T-helper 2 cell treated with Interferon-gamma antibody and Interleukin-4, amounts not matched to agents 100 ng/mL and 5 ng/mL, for 36 hours (primary cell): ENCODE measurements around the gene COLEC12. TPM values are rescaled to one million over a fixed set of nuclear protein-coding genes. Genes with fewer than 3 reads are reported as not detected.

Experiments
- intact Hi-C: fragments of 100-400 bp; cut with micrococcal nuclease; formaldehyde crosslinking; loops from one replicate; pipeline ENCODE4 v1.15.1; 2023
- total RNA-seq: library from RNA; stranded (reverse); gene quantifications from 2 replicates; pipeline ENCODE4 v1.2.3, GENCODE V29; 2022

COLEC12 gene
- total RNA-seq, 1 donor from 2014 or later, result not detected

DNA sequence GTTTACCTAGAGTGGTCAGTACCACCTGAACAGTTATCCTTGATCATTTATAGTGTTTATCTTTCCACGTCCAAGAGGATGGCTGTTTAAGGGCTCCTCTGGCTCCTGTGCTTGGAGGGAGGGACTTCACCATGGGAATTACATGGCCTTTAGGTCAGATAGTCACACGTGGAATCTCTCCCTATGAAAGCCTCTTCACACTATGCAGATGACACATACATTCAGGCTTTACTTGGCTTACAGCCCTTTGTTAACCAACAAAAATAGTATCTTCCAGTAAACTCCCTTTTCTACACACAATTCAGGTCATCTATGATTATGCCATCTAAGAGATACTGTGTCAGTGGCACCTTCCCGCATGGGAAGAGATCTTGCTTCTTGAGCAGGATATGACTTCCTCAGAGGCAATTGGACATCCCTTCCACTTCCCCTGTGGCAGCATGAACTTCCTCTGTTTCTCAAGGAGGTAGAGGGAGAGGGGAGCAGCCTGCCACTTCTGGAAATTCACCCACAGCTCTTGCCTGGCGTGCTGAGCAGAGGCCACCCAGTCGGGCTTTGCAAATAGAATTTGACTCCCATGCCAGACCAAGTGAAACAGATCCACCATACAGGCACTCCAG, 53.5 kb downstream of the COLEC12 start:
- intact Hi-C loops, result no loop called here

GRCh38 chr18:445055-445454, 55.4 kb downstream of the COLEC12 start:
- intact Hi-C loops, result no loop called here

- intact Hi-C loops, result no loop called here
These were observed 61.9 kb downstream of the COLEC12 start for GRCh38 chr18:438571-438970.

- intact Hi-C loops, result no loop called here
These were observed 64.6 kb downstream of the COLEC12 start for GRCh38 chr18:435940-436339.

GRCh38 chr18:434410-434809, 66.1 kb downstream of the COLEC12 start:
- intact Hi-C loops, result no loop called here

- intact Hi-C loops, result no loop called here
These were observed 66.5 kb downstream of the COLEC12 start for GRCh38 chr18:433960-434359.

DNA sequence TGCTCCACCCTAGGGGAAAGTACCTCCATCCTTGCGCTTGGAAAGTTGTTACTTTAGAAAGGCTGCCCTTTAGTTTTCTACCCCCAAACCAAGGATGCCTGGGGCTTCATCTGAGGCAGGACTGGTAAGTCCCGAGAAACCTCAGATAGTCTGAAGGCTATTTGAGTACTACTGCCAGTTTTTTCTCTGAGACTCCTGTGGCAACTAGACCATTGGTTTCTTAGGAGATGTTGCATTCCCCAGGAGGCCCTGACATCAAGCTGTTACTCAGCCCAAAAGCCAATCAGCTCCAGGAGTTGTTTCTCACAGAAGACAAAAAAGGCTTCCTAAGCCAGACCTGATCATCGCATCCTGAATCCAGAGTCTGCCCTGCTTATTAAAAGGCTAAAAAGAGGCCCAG, 67.2 kb downstream of the COLEC12 start:
- intact Hi-C loops, result no loop called here

DNA sequence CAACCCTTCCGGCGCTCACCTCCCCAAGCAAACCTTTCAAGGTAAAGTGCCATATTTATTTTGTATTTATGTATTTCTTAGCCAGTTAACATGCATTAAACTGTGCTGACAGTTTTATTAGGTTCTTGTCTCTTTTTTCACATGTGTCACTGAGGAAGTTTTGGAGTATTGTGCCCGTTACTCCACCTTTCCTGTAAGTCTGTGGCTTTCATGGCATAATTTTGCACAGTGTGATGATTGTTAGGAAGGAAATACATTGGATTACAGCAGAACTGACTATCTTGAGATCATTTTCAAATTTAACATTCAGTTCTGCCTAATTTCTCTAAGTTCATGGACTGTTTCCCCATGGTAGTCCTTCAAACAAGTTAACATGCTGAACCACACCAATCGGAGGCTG, 67.7 kb downstream of the COLEC12 start:
- intact Hi-C loops, result no loop called here

DNA sequence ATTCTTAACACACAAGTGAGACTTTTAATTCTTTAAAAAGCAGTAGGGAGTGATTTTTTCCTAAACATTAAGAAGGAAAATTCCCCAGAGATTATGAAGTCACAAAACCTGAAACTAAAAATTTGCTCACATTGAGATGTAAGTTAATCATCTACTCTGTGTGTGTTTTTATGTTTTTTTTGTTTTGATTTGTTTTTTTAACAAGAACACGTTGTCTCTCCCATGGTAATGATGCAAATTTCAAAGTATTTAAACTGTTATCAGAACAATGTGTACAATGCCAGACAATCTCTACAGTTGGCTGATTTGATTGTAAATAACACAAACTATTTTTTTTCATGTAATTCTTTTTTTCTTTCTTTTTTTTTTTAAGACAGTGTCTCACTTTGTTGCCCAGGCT, 71.5 kb downstream of the COLEC12 start:
- intact Hi-C loops, result no loop called here

DNA sequence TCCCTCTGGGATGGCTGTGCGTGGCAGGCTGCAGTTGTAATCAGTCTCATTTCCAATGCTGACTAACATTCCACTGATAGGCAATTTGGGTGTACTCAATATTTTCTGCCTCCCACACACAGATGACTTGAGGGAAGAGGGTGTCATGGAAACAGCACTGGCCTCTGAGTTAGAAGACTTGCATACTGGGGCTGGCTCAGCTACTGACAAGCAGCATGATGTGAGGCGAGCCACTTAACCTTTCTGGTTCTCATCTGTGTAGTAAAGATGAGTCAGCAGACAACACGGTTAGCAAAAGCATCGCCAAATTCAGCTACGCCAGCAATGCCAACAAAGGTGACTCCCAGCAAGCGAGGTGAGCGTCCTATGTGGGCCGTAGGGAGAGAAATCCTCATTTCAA, 73.5 kb downstream of the COLEC12 start:
- intact Hi-C loops, result no loop called here

DNA sequence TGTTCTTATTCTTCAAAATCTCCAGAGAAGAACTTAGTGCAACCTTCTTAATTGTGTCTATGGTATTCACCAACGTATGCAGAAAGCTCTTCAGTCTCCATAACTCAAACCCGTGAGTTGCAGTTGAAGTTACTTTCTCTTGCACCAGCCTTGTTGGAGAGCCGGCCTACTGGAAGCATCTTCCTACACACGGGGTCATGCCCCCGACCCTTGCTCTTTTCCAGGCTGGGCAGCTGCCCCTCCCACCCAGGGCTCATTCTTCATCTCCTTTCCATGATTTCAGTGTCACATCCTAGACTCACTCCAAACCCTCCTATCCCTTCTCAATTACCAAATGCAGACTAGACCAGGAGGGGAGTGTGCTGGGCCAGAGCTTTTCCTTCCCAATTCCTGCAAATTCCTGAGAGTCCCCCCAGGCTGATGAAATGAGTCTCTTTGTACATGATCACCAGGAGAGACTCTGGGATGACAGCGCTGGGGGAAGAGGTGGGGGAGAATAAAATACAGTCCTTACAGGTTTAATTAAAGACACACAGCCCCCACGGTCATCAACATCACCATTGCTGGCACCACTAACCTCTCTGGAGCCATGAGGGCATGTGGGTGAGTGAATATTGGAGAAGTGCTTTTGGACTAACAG, 75.3 kb downstream of the COLEC12 start:
- intact Hi-C loops, result no loop called here

- intact Hi-C loops, result no loop called here
These were observed 75.8 kb downstream of the COLEC12 start for GRCh38 chr18:424668-425067.

GRCh38 chr18:424071-424661, 76.3 kb downstream of the COLEC12 start:
- intact Hi-C loops, result no loop called here

DNA sequence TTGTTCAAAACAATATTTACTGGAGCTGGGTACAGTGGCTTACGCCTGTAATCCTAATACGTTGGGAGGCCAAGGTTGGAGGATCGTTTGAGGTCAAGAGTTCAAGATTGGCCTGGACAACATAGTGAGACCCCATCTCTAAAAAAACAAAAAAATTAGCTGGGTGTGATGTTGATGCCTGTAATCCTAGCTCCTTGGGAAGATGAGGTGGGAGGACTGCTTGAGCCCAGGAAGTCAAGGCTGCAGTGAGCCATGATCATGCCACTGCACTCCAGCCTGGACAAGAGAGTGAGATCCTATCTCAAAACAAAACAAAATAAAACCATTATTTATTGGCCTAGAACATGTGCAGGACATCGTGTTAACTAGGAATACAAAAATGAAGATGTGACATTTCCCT, 77.5 kb downstream of the COLEC12 start:
- intact Hi-C loops, result no loop called here

DNA sequence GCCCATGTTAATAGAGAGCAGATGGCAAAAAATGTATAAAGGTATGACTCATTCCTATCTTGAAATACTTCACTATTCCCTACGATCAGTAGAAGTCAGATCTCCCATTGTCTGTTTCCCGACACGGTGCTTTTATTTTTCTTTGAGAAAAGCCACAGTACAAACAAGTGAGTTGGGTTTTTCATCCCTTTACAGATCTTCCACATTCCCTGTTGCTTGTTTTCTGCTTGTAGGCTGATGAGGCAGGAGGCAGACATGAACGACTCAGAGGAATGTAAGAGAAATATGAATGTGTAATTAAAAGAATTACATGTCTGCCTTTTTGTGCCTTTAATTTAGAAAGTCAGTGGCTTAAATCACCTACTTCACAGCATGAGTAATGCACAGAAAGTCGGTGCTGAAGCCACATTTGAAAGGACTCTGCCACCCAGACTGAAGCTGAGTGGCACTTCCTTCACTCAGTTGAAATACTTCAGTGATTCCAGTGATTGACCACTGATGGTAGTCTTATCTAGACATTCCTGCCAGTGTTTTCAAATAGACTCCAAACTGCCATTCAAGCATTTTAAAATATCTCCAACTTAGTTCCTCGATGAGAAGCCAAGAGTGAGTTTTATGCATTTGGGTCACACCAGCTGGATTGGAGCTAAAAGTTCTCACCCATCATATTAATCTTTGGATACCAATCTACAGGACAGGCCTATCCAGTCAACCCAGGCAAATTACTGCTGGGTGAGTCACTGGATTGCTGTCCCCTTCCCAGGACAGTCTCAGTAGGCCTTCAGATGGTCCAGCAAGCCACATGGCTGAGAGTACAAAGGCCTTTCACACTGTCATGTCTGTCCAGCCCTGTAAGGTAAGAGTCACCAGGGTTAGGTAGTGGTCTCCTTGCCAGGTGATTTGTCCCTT, 79.0 kb downstream of the COLEC12 start:
- intact Hi-C loops, result no loop called here

GRCh38 chr18:420661-421246, 79.7 kb downstream of the COLEC12 start:
- intact Hi-C loops, result no loop called here

GRCh38 chr18:419541-420175, 80.8 kb downstream of the COLEC12 start:
- intact Hi-C loops, result no loop called here

DNA sequence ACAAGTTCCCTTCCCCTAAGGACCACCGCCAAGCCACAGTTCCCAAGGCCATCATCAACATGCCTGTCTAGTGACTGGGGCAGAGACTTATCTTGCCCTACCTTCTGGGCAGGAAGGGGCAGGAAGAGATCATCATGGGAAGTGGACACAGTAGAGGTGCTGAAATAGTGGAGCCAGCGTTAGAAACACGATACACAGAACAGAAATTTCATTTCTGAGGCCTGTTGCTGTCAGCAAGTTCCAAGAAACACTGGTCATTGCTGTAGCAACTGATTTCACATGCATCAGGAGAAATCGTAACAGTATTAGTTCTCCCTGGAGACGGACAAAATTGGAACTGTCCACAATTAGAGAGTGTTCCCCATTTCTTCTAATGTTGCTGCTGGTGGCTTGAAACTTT, 83.0 kb downstream of the COLEC12 start:
- intact Hi-C loops, result no loop called here

DNA sequence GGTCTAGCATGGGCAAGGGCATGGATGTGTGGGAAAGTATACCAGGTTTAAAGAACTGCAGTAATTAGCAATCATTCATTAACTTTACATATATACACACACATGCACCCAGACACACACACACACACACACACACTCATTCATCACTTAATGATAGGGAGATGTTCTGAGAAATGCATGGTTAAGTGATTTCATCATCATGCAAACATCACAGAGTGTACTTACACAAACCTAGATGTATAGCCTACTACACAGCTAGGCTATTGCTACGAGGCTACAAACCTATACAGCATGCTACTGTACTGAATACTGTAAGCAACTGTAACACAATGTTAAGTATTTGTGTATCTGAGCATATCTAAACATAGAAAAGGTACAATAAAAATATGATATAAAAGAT, 83.6 kb downstream of the COLEC12 start:
- intact Hi-C loops, result no loop called here

DNA sequence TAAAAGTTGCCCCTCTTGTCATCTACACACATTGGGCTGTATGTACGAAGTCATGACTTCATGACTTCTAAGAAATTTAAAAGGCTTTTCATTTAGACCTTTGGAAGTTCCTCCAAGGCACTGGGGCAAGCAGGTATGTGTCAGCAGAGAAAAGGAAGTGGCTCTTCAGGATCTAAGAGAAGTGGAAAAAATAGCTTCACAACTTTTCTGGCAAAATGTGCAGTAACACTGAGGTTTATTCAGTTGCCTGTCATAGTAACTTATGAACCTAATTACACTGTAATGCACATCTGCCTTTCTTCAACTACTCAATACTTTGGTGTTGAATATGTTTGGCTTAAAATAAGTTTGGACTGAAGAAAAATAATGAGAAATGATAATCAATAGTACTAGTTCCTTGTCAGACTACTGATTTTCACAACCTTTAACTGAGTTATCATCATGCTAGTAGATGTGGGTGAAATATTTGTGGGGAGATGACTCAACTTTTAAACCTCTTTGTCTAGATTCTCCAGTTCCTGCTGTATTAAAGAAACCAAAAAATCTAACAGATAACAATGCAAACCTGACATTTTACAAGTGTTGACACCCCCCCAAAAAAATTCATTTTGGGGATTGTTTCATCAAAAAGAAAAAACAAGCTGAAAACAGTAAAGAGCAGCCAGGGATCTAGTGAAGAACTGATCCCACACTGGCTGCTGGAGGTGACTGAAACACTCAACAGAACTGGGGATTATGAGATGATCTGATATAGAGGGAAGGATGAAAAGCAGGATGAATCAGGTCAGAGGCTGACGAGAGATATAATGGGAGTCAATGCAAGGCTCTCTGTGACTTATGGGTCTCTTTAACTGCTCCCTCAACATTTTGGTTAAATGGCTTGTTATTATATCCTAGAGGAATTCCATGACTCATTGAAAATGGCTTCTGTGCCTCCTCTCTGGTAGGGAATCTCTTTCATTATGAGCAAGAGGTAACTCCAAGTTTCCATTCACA, 84.6 kb downstream of the COLEC12 start:
- intact Hi-C loops, result no loop called here
